ENCODE data around the gene MYO1H.

MYO1H gene

GRCh38 chr12:109330282-109331230, 17.1 kb upstream of the MYO1H start:
- TF ChIP-seq SIN3A (IDR thresholded peaks at IDR 0.05; ENCODE audit: borderline replicate concordance, insufficient read depth, low read length) = no peak
- no peak for TF ChIP-seq FOXP2 (optimal IDR thresholded peaks at IDR 0.05; ENCODE audit: borderline replicate concordance, extremely low read depth, extremely low read length, insufficient read depth)
- TF ChIP-seq REST (IDR thresholded peaks at IDR 0.05; ENCODE audit: insufficient read depth in 1 of 2, low read depth in 2 of 2, low read length in 2 of 2) = no peak
- TF ChIP-seq TAF1 (IDR thresholded peaks at IDR 0.05; ENCODE audit: borderline replicate concordance, insufficient read depth, low read length) = no peak

GRCh38 chr12:109331301-109331952, 16.3 kb upstream of the MYO1H start:
- no peak for TF ChIP-seq TAF1 (IDR thresholded peaks at IDR 0.05; ENCODE audit: borderline replicate concordance, insufficient read depth, low read length)
- no peak for TF ChIP-seq POLR2AphosphoS5 (IDR thresholded peaks at IDR 0.05; ENCODE audit: low read depth, low read length)
- TF ChIP-seq FOXP2 (optimal IDR thresholded peaks at IDR 0.05; ENCODE audit: borderline replicate concordance, extremely low read depth, extremely low read length, insufficient read depth) = no peak
- TF ChIP-seq SIN3A (IDR thresholded peaks at IDR 0.05; ENCODE audit: borderline replicate concordance, insufficient read depth, low read length) = no peak
- no peak for TF ChIP-seq REST (IDR thresholded peaks at IDR 0.05; ENCODE audit: insufficient read depth in 1 of 2, low read depth in 2 of 2, low read length in 2 of 2)

- no peak for TF ChIP-seq TAF1 (IDR thresholded peaks at IDR 0.05; ENCODE audit: borderline replicate concordance, insufficient read depth, low read length)
- no peak for TF ChIP-seq POLR2AphosphoS5 (IDR thresholded peaks at IDR 0.05; ENCODE audit: low read depth, low read length)
- no peak for TF ChIP-seq REST (IDR thresholded peaks at IDR 0.05; ENCODE audit: insufficient read depth in 1 of 2, low read depth in 2 of 2, low read length in 2 of 2)
- no peak for TF ChIP-seq FOXP2 (optimal IDR thresholded peaks at IDR 0.05; ENCODE audit: borderline replicate concordance, extremely low read depth, extremely low read length, insufficient read depth)
- TF ChIP-seq SIN3A (IDR thresholded peaks at IDR 0.05; ENCODE audit: borderline replicate concordance, insufficient read depth, low read length) = no peak
Measured at GRCh38 chr12:109334887-109335286, 12.8 kb upstream of the MYO1H start.

- TF ChIP-seq REST (IDR thresholded peaks at IDR 0.05; ENCODE audit: insufficient read depth in 1 of 2, low read depth in 2 of 2, low read length in 2 of 2) = no peak
- TF ChIP-seq POLR2AphosphoS5 (IDR thresholded peaks at IDR 0.05; ENCODE audit: low read depth, low read length) = no peak
- no peak for TF ChIP-seq TAF1 (IDR thresholded peaks at IDR 0.05; ENCODE audit: borderline replicate concordance, insufficient read depth, low read length)
- no peak for TF ChIP-seq FOXP2 (optimal IDR thresholded peaks at IDR 0.05; ENCODE audit: borderline replicate concordance, extremely low read depth, extremely low read length, insufficient read depth)
- no peak for TF ChIP-seq SIN3A (IDR thresholded peaks at IDR 0.05; ENCODE audit: borderline replicate concordance, insufficient read depth, low read length)
Measured at GRCh38 chr12:109336593-109336992, 11.1 kb upstream of the MYO1H start.

Data from PFSK-1 (cell line).